Measurements from ENCODE around the gene NTM.

Gene NTM

GRCh38 chr11:131838016-131838415, 467.6 kb downstream of the NTM start:
- peak; percentile 14 for DNase-seq (ENCODE audit: extremely low spot score)
- no peak for TF ChIP-seq FOXA1 (IDR thresholded peaks at IDR 0.05)
- no peak for TF ChIP-seq FOXM1 (IDR thresholded peaks at IDR 0.05; ENCODE audit: borderline replicate concordance)
- TF ChIP-seq SUZ12 (IDR thresholded peaks at IDR 0.05), result no peak
- no peak for TF ChIP-seq ARNT (IDR thresholded peaks at IDR 0.05)
- no peak for TF ChIP-seq NFRKB (IDR thresholded peaks at IDR 0.05)
- TF ChIP-seq SP1 (IDR thresholded peaks at IDR 0.05), result no peak
- CTCF ChIA-PET, result no interaction called here
- POLR2A ChIA-PET, result no interaction called here

- CTCF ChIA-PET, result no interaction called here
- POLR2A ChIA-PET, result no interaction called here
- no peak for DNase-seq (ENCODE audit: extremely low spot score)
- TF ChIP-seq NFRKB (IDR thresholded peaks at IDR 0.05) (no peak), FOXA1 (IDR thresholded peaks at IDR 0.05) (no peak), SP1 (IDR thresholded peaks at IDR 0.05) (no peak), ELF4 (IDR thresholded peaks at IDR 0.05) (no peak), FOXM1 (IDR thresholded peaks at IDR 0.05; ENCODE audit: borderline replicate concordance) (no peak), PKNOX1 (IDR thresholded peaks at IDR 0.05) (no peak), HDGF (IDR thresholded peaks at IDR 0.05; ENCODE audit: borderline replicate concordance) (no peak), LEF1 (IDR thresholded peaks at IDR 0.05; ENCODE audit: borderline replicate concordance) (no peak), BHLHE40 (IDR thresholded peaks at IDR 0.05; ENCODE audit: borderline replicate concordance) (no peak), TARDBP (IDR thresholded peaks at IDR 0.05) (no peak), L3MBTL2 (conservative IDR thresholded peaks at IDR 0.05) (no peak), ARNT (IDR thresholded peaks at IDR 0.05) (no peak), ZNF384 (IDR thresholded peaks at IDR 0.05) (no peak), CTBP1 (IDR thresholded peaks at IDR 0.05; ENCODE audit: borderline replicate concordance) (no peak), FOXK2 (IDR thresholded peaks at IDR 0.05) (no peak), SUZ12 (IDR thresholded peaks at IDR 0.05) (no peak)
Observed at GRCh38 chr11:131839326-131839725, 468.9 kb downstream of the NTM start.

DNA sequence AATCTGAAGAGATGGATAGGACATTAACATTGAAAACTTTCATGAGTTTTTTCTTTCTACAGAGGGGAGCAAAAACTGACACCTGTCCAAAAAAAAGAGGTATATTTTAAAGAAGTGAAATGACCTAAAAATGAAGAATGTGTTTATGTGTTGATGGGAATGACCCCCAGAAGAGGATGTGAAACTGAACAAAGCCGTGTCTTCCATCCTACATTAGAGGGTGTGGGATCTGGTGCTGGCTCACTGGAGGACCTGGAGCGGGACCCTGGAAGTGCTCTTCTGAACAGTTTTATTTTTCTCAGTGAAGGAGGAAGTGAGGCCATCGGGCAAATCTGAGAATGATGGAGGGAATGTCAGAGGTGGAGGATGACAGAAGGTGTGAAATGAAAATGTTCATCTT, 470.1 kb downstream of the NTM start:
- ChIA-PET POLR2A (no interaction called here), CTCF (no interaction called here)
- no peak for DNase-seq (ENCODE audit: extremely low spot score)
- TF ChIP-seq SP1 (IDR thresholded peaks at IDR 0.05) (no peak), FOXM1 (IDR thresholded peaks at IDR 0.05; ENCODE audit: borderline replicate concordance) (no peak), ZNF384 (IDR thresholded peaks at IDR 0.05) (no peak), FOXA1 (IDR thresholded peaks at IDR 0.05) (no peak), SUZ12 (IDR thresholded peaks at IDR 0.05) (no peak), L3MBTL2 (conservative IDR thresholded peaks at IDR 0.05) (no peak), TARDBP (IDR thresholded peaks at IDR 0.05) (no peak), BHLHE40 (IDR thresholded peaks at IDR 0.05; ENCODE audit: borderline replicate concordance) (no peak), ARNT (IDR thresholded peaks at IDR 0.05) (no peak), PKNOX1 (IDR thresholded peaks at IDR 0.05) (no peak), LEF1 (IDR thresholded peaks at IDR 0.05; ENCODE audit: borderline replicate concordance) (no peak), NFRKB (IDR thresholded peaks at IDR 0.05) (no peak), ELF4 (IDR thresholded peaks at IDR 0.05) (no peak), CTBP1 (IDR thresholded peaks at IDR 0.05; ENCODE audit: borderline replicate concordance) (no peak), HDGF (IDR thresholded peaks at IDR 0.05; ENCODE audit: borderline replicate concordance) (no peak), FOXK2 (IDR thresholded peaks at IDR 0.05) (no peak)

GRCh38 chr11:131841028-131841427, 470.6 kb downstream of the NTM start:
- ChIA-PET CTCF (no interaction called here), POLR2A (no interaction called here)
- no peak for DNase-seq (ENCODE audit: extremely low spot score)
- TF ChIP-seq CTBP1 (IDR thresholded peaks at IDR 0.05; ENCODE audit: borderline replicate concordance), result no peak

DNA sequence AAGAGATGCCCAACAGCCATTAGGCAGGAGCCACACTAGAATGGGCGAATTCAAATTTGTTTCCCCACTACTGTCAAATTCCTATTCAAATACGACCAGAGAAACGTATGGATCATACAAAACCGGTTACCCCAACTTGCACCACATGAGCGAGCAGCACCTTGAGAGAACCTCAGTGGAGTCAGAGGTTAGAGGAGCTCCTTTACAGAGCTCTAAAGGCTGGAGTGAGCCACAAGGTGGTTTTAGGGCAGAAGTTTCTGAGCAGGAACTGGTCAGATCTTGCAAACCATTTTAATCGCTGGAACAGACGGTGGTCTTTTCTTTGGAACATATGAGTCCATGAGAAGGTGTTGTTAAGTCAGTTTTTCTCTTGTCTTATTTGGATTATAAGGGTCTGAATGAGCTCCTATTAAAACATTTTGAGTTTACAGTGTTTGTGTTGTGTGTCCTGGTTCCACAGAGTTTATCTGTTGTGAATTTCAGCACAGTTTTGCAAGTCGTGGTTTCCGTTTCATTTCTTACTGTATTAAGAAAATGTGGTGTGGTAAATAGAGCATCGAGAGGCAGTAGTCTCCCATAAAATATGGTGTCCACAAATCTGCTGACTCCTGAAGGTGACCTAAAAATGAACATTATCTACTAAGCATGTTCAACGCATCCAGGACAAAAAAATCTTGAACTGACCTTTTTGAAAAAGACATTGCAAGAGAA, 471.7 kb downstream of the NTM start:
- TF ChIP-seq LEF1 (IDR thresholded peaks at IDR 0.05; ENCODE audit: borderline replicate concordance) (no peak), CTBP1 (IDR thresholded peaks at IDR 0.05; ENCODE audit: borderline replicate concordance) (no peak), ARNT (IDR thresholded peaks at IDR 0.05) (no peak), SP1 (IDR thresholded peaks at IDR 0.05) (no peak), TARDBP (IDR thresholded peaks at IDR 0.05) (no peak), FOXK2 (IDR thresholded peaks at IDR 0.05) (no peak), NFRKB (IDR thresholded peaks at IDR 0.05) (no peak), ZNF384 (IDR thresholded peaks at IDR 0.05) (no peak), FOXA1 (IDR thresholded peaks at IDR 0.05) (no peak), BHLHE40 (IDR thresholded peaks at IDR 0.05; ENCODE audit: borderline replicate concordance) (no peak)
- no peak for DNase-seq (ENCODE audit: extremely low spot score)
- ChIA-PET POLR2A (no interaction called here), CTCF (no interaction called here)

DNA sequence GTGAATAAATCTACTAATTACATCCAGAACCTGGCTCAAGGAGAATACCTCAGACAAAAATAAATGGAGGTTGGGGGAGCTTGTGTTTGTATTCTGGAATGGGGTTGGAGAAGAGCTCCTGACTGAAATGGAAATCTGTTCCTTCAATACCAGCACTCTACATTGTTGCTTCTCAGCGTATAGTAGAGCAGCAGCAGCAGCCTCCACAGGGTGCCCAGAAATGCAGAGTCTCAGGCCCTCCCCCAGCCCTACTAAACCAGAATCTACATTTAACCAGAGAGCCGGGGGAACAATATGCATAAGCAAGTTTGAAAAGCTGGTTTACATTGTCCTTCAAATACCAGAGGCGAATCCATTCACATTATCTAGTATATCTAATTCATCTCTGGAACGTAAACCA, 474.8 kb downstream of the NTM start:
- CTCF ChIA-PET, result no interaction called here
- TF ChIP-seq L3MBTL2 (conservative IDR thresholded peaks at IDR 0.05), result no peak
- TF ChIP-seq SP1 (IDR thresholded peaks at IDR 0.05), result no peak
- TF ChIP-seq BHLHE40 (IDR thresholded peaks at IDR 0.05; ENCODE audit: borderline replicate concordance), result no peak
- no peak for TF ChIP-seq ZNF384 (IDR thresholded peaks at IDR 0.05)
- no peak for TF ChIP-seq NFRKB (IDR thresholded peaks at IDR 0.05)
- TF ChIP-seq FOXK2 (IDR thresholded peaks at IDR 0.05), result no peak
- no peak for TF ChIP-seq TARDBP (IDR thresholded peaks at IDR 0.05)
- no peak for TF ChIP-seq LEF1 (IDR thresholded peaks at IDR 0.05; ENCODE audit: borderline replicate concordance)
- no peak for TF ChIP-seq CTBP1 (IDR thresholded peaks at IDR 0.05; ENCODE audit: borderline replicate concordance)
- no peak for TF ChIP-seq ELF4 (IDR thresholded peaks at IDR 0.05)
- no peak for TF ChIP-seq ARNT (IDR thresholded peaks at IDR 0.05)
- TF ChIP-seq SUZ12 (IDR thresholded peaks at IDR 0.05), result no peak
- no peak for TF ChIP-seq HDGF (IDR thresholded peaks at IDR 0.05; ENCODE audit: borderline replicate concordance)
- TF ChIP-seq PKNOX1 (IDR thresholded peaks at IDR 0.05), result no peak
- no peak for DNase-seq (ENCODE audit: extremely low spot score)
- POLR2A ChIA-PET, result no interaction called here
